IPS DF 6.9 (cell line): Measurements from ENCODE around the gene PRR15.

Experiments
- DNase-seq: peaks from one replicate; pipeline ENCODE4 v3.0.0-alpha.2; 2013; ENCODE audit warnings: low read depth, low spot score
- H3K27ac ChIP-seq: one replicate; pipeline ENCODE4 v1.5.1; 2013; ENCODE audit warnings: low read length, control low read depth
- H3K27me3 ChIP-seq: 2 replicates; pipeline ENCODE4 v1.6.1; 2013; ENCODE audit warnings: mild to moderate bottlenecking, low read length; ENCODE audit not compliant: control insufficient read depth, insufficient read depth
- H3K36me3 ChIP-seq: 2 replicates; pipeline ENCODE4 v1.6.1; 2013; ENCODE audit warnings: low read length; ENCODE audit not compliant: control insufficient read depth, insufficient read depth
- H3K4me1 ChIP-seq: 2 replicates; pipeline ENCODE4 v1.6.1; 2013; ENCODE audit warnings: low read length; ENCODE audit not compliant: control insufficient read depth, insufficient read depth
- H3K4me3 ChIP-seq: 2 replicates; pipeline ENCODE4 v1.5.1; 2013; ENCODE audit warnings: mild to moderate bottlenecking, low read length
- H3K9me3 ChIP-seq: 2 replicates; pipeline ENCODE4 v1.6.1; 2013; ENCODE audit warnings: low read length, inconsistent platforms; ENCODE audit not compliant: control insufficient read depth, insufficient read depth
- WGBS: extraction: QIAGEN DNeasy Blood & Tissue Kit; methylation state at CpG from one replicate; pipeline ENCODE4 v1.1.7; 2013; ENCODE audit warnings: mixed read lengths, missing lambda C conversion rate; ENCODE audit not compliant: insufficient read length, insufficient coverage; 5-methylcytosine and 5-hydroxymethylcytosine counted together

Gene PRR15

DNA sequence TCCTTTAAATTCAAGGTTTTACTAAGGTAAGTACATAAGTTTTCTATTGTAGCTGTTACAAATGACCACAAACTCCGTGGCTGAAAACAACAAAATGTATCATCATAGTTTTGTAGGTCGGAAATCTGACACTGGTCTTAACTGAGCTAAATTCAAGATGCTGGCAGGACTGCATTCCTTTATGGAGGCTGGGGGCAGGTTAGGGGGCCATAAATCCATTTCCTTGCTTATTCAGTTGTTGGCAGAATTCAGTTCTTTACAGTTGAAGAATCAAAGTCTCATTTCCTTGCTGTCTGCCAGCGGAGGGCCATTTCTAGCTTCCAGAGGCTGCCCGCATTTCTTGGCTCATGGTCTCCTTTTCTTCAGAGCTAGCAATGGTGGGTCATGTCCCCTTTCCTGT lies 11.2 kb upstream of the PRR15 start:
- H3K27ac ChIP-seq: no peak overlapping the region
- no peaks in the 10 kb centered on the region for H3K9me3 ChIP-seq
- whole genome bisulfite sequencing: no CpG with 5 or more reads among the region's 4 CpGs
- DNase-seq: no peak
- H3K4me3 ChIP-seq: no peak overlapping the region
- H3K4me1 ChIP-seq: no peaks in the 10 kb centered on the region
- no peaks in the 10 kb centered on the region for H3K27me3 ChIP-seq
- no peaks in the 10 kb centered on the region for H3K36me3 ChIP-seq

GRCh38 chr7:29555061-29555460 lies 8.6 kb upstream of the PRR15 start:
- no peak for DNase-seq

GRCh38 chr7:29556405-29557195 lies 7.0 kb upstream of the PRR15 start:
- Histone ChIP-seq H3K27ac (no peak overlapping the region), H3K4me1 (peaks cover 4% of the 10 kb centered on the region; the same call in 1 of the 2 replicates), H3K4me3 (no peak overlapping the region), H3K27me3 (no peaks in the 10 kb centered on the region), H3K36me3 (no peaks in the 10 kb centered on the region), H3K9me3 (no peaks in the 10 kb centered on the region)
- WGBS: 100% methylated on average over 1 of the region's 9 CpGs
- DNase-seq: no peak

More at GRCh38 chr7:29555061-29555460, 8.6 kb upstream of the PRR15 start:
- Histone ChIP-seq H3K9me3 (no peaks in the 10 kb centered on the region), H3K4me3 (no peak overlapping the region), H3K4me1 (peaks cover 4% of the 10 kb centered on the region; the same call in 1 of the 2 replicates), H3K27me3 (no peaks in the 10 kb centered on the region), H3K36me3 (no peaks in the 10 kb centered on the region), H3K27ac (no peak overlapping the region)
- WGBS: no CpG with 5 or more reads among the region's 3 CpGs

DNA sequence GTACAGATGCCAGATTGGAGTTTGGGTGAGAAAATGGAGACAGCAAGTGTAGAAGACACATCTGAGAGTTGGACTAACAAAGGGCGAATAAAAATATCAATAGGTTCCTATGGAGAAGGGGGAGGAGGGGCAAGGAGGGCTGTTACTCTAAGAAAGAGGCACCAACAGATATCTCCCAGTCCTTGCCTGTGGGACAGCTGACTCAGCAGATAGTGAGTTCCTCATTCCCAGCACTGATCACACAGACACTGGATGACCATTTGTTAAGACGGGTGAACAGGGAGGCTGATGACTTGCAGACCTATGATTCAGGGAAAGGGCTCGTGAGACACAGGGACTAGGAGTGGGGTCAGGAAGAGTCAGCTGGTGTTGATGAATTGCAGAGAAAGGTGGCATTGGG lies 5.7 kb upstream of the PRR15 start:
- no peaks in the 10 kb centered on the region for H3K9me3 ChIP-seq
- WGBS: no CpG with 5 or more reads among the region's 3 CpGs
- no peak for DNase-seq

DNA sequence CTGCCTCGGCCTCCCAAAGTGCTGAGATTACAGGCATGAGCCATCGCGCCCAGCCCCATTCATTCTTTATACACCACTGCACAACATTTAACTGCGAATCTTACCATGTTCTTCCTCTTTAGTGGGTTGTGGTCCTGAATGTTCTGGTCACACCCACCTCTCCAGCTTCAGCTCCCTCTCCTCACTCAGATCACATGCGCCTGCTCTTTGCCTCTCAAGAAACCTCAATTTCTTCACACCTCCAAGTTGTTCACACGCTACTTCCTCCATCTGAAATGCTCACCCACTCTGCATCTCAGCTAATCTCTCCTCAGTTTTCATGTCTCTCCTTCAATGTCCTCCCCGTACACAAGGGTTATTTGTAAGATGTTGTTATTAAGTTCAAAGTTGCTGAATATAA lies 2.4 kb upstream of the PRR15 start:
- DNase-seq: no peak
- no CpG with 5 or more reads among the region's 7 CpGs for WGBS
- peaks cover 7% of the 10 kb centered on the region for H3K4me1 ChIP-seq
- no peaks in the 10 kb centered on the region for H3K9me3 ChIP-seq
- peaks cover 6% of the 10 kb centered on the region; the same call in 1 of the 2 replicates for H3K27me3 ChIP-seq
- no peaks in the 10 kb centered on the region for H3K36me3 ChIP-seq
- H3K27ac ChIP-seq: no peak overlapping the region
- H3K4me3 ChIP-seq: no peak overlapping the region

More for the DNA sequence above, 5.7 kb upstream of the PRR15 start:
- Histone ChIP-seq H3K27ac (no peak overlapping the region), H3K4me3 (no peak overlapping the region), H3K27me3 (no peaks in the 10 kb centered on the region), H3K36me3 (no peaks in the 10 kb centered on the region), H3K4me1 (peaks cover 4% of the 10 kb centered on the region; the same call in 1 of the 2 replicates)

DNA sequence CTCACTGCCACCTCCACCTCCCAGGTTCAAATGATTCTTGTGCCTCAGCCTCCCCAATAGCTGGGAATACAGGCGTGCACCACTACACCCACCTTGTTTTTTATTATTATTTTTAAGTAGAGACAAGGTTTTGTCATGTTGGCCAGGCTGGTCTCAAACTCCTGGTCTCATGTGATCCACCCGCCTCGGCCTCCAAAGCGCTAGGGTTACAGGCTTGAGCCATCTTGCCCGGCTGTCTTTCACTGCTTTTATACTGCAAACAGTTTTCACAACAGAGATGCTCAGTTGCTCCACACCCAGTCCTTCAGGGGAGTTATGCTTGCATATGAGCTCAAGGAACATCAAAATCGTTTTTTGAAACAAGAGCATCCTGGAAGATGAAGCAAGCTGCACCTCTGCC lies 1.3 kb upstream of the PRR15 start:
- Histone ChIP-seq H3K27me3 (peaks cover 6% of the 10 kb centered on the region; the same call in 1 of the 2 replicates), H3K4me3 (no peak overlapping the region), H3K9me3 (no peaks in the 10 kb centered on the region), H3K36me3 (no peaks in the 10 kb centered on the region), H3K27ac (no peak overlapping the region), H3K4me1 (peaks cover 7% of the 10 kb centered on the region)
- no CpG with 5 or more reads among the region's 6 CpGs for whole genome bisulfite sequencing
- no peak for DNase-seq

DNA sequence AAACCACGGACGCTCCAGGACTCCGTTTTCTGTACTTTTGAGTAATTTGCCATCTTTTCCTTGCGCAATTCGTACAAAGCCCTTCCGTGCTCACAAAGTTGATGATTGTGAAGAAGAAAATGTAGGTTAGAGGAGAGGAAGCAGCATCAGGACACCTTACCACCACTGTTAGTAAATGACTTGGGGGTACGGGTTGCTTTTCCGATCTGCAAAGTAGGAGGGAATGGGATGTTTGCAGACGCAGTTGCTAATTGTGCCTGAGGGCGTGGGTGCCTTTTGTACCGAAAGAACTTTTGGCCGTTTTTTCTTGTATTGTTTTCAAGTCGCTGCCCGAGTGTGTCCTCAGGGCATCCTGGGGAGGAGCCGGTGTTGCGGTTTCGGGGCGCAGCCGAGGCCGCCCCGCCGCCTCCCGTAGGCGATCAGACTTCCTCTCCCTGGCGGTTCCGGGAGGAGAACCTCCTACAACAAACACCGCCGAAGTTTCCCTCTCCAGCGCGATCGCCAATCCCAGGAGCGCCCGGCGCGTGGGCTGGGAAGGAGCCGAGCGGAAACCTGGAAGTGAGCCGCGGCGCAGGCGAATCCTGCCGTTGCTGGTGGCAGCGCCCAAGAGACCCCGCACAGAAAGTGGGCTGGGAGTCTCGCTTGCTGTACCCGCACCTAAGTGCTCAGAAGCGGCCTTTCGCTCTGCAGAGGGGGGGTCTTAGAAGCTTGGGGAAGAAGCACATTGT lies 1.0 kb downstream of the PRR15 start:
- no peak for DNase-seq
- H3K27me3 ChIP-seq: peaks cover 6% of the 10 kb centered on the region; the same call in 1 of the 2 replicates
- no peak overlapping the region for H3K27ac ChIP-seq
- H3K4me3 ChIP-seq: peak overlapping the region; percentile 62
- no peaks in the 10 kb centered on the region for H3K36me3 ChIP-seq
- peaks cover 3% of the 10 kb centered on the region for H3K4me1 ChIP-seq
- WGBS: no CpG with 5 or more reads among the region's 48 CpGs
- no peaks in the 10 kb centered on the region for H3K9me3 ChIP-seq

GRCh38 chr7:29565224-29565630 lies 1.6 kb downstream of the PRR15 start:
- H3K36me3 ChIP-seq: no peaks in the 10 kb centered on the region
- H3K27me3 ChIP-seq: peaks cover 6% of the 10 kb centered on the region; the same call in 1 of the 2 replicates
- H3K27ac ChIP-seq: no peak overlapping the region
- H3K9me3 ChIP-seq: no peaks in the 10 kb centered on the region
- WGBS: no CpG with 5 or more reads among the region's 10 CpGs
- DNase-seq: no peak
- H3K4me1 ChIP-seq: peaks cover 3% of the 10 kb centered on the region
- H3K4me3 ChIP-seq: peak overlapping the region; percentile 62; the same call in 1 of the 2 replicates

GRCh38 chr7:29565634-29565981 lies 2.0 kb downstream of the PRR15 start:
- no peak overlapping the region; the same call in 1 of the 2 replicates for H3K4me3 ChIP-seq
- peaks cover 6% of the 10 kb centered on the region; the same call in 1 of the 2 replicates for H3K27me3 ChIP-seq
- no peak overlapping the region for H3K27ac ChIP-seq
- no peaks in the 10 kb centered on the region for H3K36me3 ChIP-seq
- WGBS: no CpG with 5 or more reads among the region's 13 CpGs
- DNase-seq: no peak
- peaks cover 3% of the 10 kb centered on the region for H3K4me1 ChIP-seq
- H3K9me3 ChIP-seq: no peaks in the 10 kb centered on the region

DNA sequence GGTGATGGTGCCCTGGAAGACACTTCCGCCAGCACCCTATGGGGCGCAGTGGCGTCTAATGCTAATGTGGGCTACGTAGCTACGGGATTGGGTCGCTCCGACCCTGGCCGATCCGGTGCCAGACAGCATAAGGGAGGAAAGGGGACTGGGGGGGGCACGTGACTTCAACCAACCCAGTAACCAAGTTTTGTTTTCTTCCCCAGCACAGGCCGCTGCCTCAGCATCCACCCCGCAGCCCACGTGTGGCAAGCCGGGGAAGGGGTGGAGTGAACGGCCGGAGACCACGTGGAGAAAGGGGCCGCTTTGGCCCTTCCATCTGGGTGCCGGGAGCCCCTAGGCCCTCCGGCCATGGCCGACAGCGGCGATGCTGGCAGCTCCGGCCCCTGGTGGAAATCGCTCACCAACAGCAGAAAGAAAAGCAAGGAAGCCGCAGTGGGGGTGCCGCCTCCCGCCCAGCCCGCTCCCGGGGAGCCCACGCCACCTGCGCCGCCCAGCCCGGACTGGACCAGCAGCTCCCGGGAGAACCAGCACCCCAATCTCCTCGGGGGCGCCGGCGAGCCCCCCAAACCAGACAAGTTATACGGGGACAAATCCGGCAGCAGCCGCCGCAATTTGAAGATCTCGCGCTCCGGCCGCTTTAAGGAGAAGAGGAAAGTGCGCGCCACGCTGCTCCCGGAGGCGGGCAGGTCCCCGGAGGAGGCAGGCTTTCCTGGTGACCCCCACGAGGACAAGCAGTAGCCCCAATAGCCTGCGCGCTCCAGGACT lies 2.5 kb downstream of the PRR15 start:
- no CpG with 5 or more reads among the region's 56 CpGs for WGBS
- H3K27ac ChIP-seq: no peak overlapping the region
- DNase-seq: no peak
- no peaks in the 10 kb centered on the region for H3K36me3 ChIP-seq
- peak overlapping the region; percentile 15; the same call in 1 of the 2 replicates for H3K4me3 ChIP-seq
- H3K4me1 ChIP-seq: peaks cover 3% of the 10 kb centered on the region
- H3K9me3 ChIP-seq: no peaks in the 10 kb centered on the region
- H3K27me3 ChIP-seq: peaks cover 6% of the 10 kb centered on the region; the same call in 1 of the 2 replicates
